Thoracic aorta endothelial cell (primary cell): ENCODE results near the gene FAM170B. TPM values are rescaled to one million over a fixed set of nuclear protein-coding genes. Genes with fewer than 3 reads are reported as not detected.

Source experiments
- total RNA-seq: library from RNA; depleted of rRNA; stranded (reverse); fragments of >200 nt; gene quantifications from 2 replicates; pipeline ENCODE4 v1.2.3, GENCODE V29; 2012

Gene FAM170B
- total RNA-seq, result not detected in 2 replicates

DNA sequence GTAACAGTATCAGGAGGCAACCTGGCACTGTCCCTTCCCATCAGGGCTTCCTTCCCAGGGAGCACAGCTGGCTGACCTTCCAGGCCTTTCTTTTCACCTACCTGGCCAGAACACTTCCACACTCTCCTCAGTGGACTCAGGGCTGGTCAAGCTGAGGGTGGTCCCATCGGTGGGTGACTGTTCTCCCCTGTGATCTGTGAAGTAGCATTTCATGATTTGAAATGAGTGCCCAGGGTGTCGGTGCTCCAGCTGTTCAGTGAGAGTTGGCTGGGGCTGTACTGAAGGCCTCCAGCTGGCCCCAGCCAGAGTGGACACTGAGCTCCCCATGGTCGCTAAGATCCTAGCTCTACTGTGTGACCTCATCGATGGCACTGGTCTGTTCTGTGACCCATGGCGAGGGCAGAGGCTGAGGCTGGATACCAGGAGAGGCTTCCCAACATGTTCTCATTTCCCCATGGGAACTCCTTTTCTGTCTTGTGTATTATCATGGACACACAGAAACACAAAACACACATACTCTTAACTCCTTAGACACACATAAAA is at the start of gene FAM170B:
Gene FAM170B (minus strand): TSS at position 316 of the 543 bp plus-strand sequence. CDS start 103 bp downstream, at position 213.

DNA sequence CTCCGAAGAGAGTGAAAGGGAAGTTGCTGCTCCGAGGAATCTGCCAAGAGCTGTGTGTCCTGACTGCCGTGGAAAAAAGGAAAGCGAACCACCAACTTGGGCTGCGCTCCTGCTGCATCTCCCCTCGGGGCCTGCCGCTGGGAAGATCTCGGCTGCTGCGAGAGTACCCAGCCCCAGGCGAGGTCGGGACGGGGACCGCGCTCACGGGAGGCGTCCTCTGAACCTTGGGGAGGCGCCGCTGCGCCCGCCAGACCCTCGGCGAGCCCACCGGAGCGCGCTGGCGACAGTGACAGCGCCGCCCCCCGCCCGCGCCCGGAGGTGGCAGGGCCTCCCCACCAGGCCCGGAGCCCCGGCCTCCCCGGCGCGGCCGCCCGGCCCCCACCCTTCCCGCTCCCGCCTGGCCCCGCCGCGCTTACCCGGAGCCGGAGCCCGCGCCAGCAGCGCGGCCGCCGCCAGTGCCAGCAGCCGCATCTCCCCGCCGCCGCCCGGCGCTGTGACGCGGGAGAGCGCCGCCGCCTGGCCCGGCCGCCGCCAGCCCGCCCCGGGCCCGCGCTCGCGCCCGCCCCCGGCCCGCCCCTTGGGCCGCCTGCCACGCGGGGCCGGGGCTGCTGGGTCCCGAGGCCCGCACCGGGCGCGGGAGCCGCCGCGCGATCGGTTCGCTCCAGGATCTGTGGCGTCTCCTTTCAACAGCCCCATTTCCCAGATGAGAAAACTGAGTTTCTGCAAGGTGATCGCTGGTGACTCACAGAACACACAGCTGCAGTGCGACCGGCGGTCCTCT is 18.6 kb downstream of the FAM170B start, which contains the start of gene VSTM4:
Gene VSTM4 (minus strand): TSS at position 508 of the 781 bp plus-strand sequence. CDS start 37 bp downstream, at position 471.

Other genes starting within 250 kb of the FAM170B start
- not detected in 2 replicates for gene LRRC18, start 194.2 kb downstream of the FAM170B start, total RNA-seq
- 0.27 and 1.1 TPM in 2 replicates for gene VSTM4, start 18.5 kb downstream of the FAM170B start, total RNA-seq
- 4.7 and 4.8 TPM in 2 replicates for gene TMEM273, start 54.4 kb upstream of the FAM170B start, total RNA-seq
- gene C10orf71, start 165.1 kb upstream of the FAM170B start, total RNA-seq, result not detected in 2 replicates